ENCODE measurements around the gene MLKL.

GRCh38 chr16:74637742-74638453, 62.8 kb downstream of the MLKL start:
- TF ChIP-seq USF2 (CRISPR knock-in tag; IDR thresholded peaks at IDR 0.05) (no peak), ERG (CRISPR knock-in tag; IDR thresholded peaks at IDR 0.05) (no peak), CTCF (IDR thresholded peaks at IDR 0.05) (no peak)

Data from WTC11 (cell line).